ENCODE data around the gene TIAM1. TPM values are rescaled to one million over a fixed set of nuclear protein-coding genes. Genes with fewer than 3 reads are reported as not detected.

Gene TIAM1
- total RNA-seq, 6 donors from 2014 or later, result 13.4 to 32.1 (median 19.5) TPM

DNA sequence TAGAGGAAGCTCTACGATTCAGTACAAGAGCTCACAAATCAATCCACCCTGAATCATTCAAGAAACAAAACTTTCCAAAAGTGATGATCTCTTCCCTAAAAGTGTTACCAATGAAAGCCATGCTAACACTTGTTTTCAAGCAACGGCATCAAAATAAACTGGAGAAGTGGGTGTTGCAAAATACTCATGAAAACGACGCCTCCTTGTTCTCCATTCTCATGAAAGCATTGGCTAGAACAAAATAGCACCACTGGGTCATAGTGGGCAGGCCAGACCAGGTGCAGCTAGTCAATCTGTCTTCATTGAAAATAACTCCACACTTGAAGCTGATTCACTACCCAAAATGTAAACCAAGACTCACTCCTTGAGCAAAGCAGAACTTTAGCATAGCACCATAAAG lies 4.3 kb downstream of the TIAM1 start:
- DNase-seq (no peak), ATAC-seq (ENCODE audit: low FRiP score in 2 of 2) (peak in 1 of 2 donors; percentile 28)
- 68 to 75% methylated on average over 4 of the region's 4 CpGs for WGBS, 2 donors
- TF ChIP-seq EP300 (IDR thresholded peaks at IDR 0.05) (no peak), POLR2AphosphoS5 (IDR thresholded peaks at IDR 0.05) (no peak), POLR2A (IDR thresholded peaks at IDR 0.05) (no peak)
- TF ChIP-seq, protein P1, sequence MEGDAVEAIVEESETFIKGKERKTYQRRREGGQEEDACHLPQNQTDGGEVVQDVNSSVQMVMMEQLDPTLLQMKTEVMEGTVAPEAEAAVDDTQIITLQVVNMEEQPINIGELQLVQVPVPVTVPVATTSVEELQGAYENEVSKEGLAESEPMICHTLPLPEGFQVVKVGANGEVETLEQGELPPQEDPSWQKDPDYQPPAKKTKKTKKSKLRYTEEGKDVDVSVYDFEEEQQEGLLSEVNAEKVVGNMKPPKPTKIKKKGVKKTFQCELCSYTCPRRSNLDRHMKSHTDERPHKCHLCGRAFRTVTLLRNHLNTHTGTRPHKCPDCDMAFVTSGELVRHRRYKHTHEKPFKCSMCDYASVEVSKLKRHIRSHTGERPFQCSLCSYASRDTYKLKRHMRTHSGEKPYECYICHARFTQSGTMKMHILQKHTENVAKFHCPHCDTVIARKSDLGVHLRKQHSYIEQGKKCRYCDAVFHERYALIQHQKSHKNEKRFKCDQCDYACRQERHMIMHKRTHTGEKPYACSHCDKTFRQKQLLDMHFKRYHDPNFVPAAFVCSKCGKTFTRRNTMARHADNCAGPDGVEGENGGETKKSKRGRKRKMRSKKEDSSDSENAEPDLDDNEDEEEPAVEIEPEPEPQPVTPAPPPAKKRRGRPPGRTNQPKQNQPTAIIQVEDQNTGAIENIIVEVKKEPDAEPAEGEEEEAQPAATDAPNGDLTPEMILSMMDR (IDR thresholded peaks at IDR 0.05), result no peak
- Histone ChIP-seq H3K4me3 (no peak overlapping the region), H3K27me3 (peaks cover 0 to 4% (median 0%) of the 10 kb centered on the region in 4 donors), H3K27ac (no peak overlapping the region), H3K4me1 (peaks cover 4 to 14% (median 10%) of the 10 kb centered on the region in 4 donors), H3K9me3 (no peaks in the 10 kb centered on the region), H3K36me3 (no peaks in the 10 kb centered on the region)

DNA sequence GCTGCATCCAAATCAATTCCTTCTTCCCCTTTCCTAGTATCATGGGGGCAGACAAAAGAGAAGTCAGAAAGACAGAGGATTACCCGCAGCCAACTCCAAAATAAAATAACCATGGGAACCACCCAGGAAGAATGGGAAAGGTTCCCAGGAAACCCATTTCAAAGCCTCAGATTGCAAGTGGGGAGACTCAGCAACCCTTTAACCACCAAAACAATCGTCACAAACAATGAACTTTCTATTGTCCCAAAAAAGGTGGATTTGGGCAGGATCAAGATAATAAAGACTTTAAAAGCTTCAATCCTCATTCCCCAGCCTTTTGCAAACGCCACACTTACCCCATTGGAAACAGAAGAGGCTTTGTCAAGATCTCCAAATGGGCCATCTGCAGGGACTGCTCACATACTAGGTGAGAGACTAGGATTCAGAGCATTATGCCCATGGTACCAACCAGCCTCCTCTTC lies 5.1 kb downstream of the TIAM1 start:
- Histone ChIP-seq H3K36me3 (no peaks in the 10 kb centered on the region), H3K4me1 (peaks cover 2 to 9% (median 5%) of the 10 kb centered on the region in 4 donors), H3K4me3 (no peak overlapping the region), H3K27me3 (peaks cover 0 to 4% (median 0%) of the 10 kb centered on the region in 4 donors), H3K27ac (no peak overlapping the region), H3K9me3 (no peaks in the 10 kb centered on the region)
- TF ChIP-seq EP300 (IDR thresholded peaks at IDR 0.05) (no peak), POLR2AphosphoS5 (IDR thresholded peaks at IDR 0.05) (no peak)
- TF ChIP-seq, protein P1 (IDR thresholded peaks at IDR 0.05), result no peak
- 88 to 89% methylated on average over 3 of the region's 3 CpGs for WGBS, 2 donors
- ATAC-seq (ENCODE audit: low FRiP score in 2 of 2) (no peak), DNase-seq (no peak)

DNA sequence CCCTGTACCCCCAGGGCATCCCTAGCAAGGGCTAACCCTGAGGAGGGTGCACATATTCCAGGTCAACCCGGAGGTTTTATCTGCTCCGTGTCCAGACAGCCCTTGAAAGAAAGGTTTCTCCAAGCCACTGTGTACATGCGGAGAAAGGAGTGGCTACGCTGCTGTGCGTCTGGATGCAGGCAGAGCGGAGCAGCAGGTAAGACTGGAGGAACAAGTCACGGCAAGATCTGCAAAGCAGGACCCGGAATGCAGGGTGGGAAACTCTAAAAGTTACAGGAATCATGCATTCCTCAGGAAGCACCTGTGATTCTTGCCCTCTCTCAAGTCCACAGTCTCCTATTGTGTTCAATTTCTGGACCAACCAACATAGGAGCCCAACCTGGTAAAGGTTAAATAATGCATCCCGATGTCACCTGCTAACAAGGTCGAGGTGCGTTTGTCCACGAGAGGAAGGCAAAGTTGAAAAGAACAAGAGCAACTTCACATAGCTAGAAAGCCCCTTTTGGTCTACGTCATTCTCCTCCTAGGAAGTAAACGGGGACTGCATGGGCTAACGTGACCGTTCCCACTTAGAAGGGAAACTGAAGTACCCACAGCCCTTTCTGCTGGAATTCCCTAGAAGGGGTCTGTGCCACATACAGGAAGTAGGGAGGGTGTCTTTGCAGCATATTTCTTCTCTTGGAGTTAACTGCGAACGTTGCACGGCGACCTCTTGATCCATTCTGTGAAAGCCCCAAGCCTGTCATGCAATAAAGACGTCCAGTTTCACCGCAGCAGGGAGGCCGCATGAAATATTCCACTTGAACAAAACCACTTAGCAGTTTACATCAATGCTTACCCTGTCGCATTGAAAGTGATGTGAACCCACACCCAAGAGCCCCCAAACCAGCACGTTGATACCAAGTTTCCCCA lies 5.8 kb downstream of the TIAM1 start:
- H3K4me3 ChIP-seq, result no peak overlapping the region
- H3K27ac ChIP-seq, result no peak overlapping the region
- ATAC-seq (ENCODE audit: low FRiP score in 2 of 2), result no peak
- peaks cover 0 to 2% (median 0%) of the 10 kb centered on the region in 4 donors for H3K4me1 ChIP-seq
- no peaks in the 10 kb centered on the region for H3K27me3 ChIP-seq
- H3K9me3 ChIP-seq, result no peaks in the 10 kb centered on the region
- no peak for TF ChIP-seq POLR2A (IDR thresholded peaks at IDR 0.05)
- DNase-seq, result no peak
- WGBS, 2 donors, result 66 to 89% methylated on average over 24 to 25 of the region's 25 CpGs
- H3K36me3 ChIP-seq, result no peaks in the 10 kb centered on the region

DNA sequence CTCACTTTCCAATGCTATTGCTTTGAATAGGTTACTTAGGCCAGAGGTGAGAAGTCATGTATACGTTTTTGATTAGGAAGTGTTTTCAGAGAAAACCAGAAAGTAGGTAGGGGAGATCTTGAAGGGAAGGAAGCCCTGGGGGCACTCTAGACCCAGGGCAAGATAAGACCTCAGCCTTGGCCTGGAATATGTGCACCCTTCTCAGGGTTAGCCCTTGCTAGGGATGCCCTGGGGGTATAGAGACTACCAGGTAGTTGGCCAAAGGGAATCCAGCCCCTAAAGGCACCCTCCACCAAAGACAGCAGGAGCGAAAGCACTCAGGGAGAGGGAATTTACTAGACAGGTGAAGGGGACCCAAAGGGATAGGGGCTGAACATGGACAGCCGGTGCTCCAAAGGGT lies 7.0 kb downstream of the TIAM1 start:
- ATAC-seq (ENCODE audit: low FRiP score in 2 of 2) (no peak), DNase-seq (no peak)
- no peaks in the 10 kb centered on the region for H3K9me3 ChIP-seq
- no peaks in the 10 kb centered on the region for H3K27me3 ChIP-seq
- no peaks in the 10 kb centered on the region for H3K4me1 ChIP-seq
- H3K36me3 ChIP-seq, result no peaks in the 10 kb centered on the region
- no peak overlapping the region for H3K4me3 ChIP-seq
- no peak overlapping the region for H3K27ac ChIP-seq
- WGBS, 2 donors, result 91 to 93% methylated on average over 3 of the region's 3 CpGs
- TF ChIP-seq EP300 (IDR thresholded peaks at IDR 0.05) (no peak), POLR2AphosphoS5 (IDR thresholded peaks at IDR 0.05) (no peak), POLR2A (IDR thresholded peaks at IDR 0.05) (no peak)
- TF ChIP-seq, protein P1 (IDR thresholded peaks at IDR 0.05), result no peak

DNA sequence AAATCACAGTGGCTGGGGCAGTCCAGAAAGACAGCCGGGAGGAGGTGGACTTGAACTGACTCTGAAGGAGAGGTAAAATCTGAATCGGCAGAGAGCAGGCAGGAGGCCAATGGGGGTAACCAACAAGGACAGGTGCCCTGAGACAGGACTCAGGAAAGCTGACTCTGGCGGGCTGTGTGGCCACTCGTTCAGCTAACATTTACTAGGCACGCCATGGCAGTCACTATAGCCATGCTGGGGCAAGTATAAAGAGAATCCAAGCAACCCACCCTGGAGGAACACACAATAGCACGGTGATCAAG lies 7.4 kb downstream of the TIAM1 start:
- H3K4me3 ChIP-seq, result no peak overlapping the region
- TF ChIP-seq, protein P1 (IDR thresholded peaks at IDR 0.05), result no peak

More for the DNA sequence above, 7.4 kb downstream of the TIAM1 start:
- H3K4me1 ChIP-seq, result no peaks in the 10 kb centered on the region
- no peak for ATAC-seq (ENCODE audit: low FRiP score in 2 of 2)
- DNase-seq, result no peak
- no peaks in the 10 kb centered on the region for H3K27me3 ChIP-seq
- H3K27ac ChIP-seq, result no peak overlapping the region
- no peaks in the 10 kb centered on the region for H3K9me3 ChIP-seq
- H3K36me3 ChIP-seq, result no peaks in the 10 kb centered on the region
- 86 to 90% methylated on average over 5 to 6 of the region's 6 CpGs for WGBS, 2 donors
